ENCODE data around the gene CTCFL. TPM values are rescaled to one million over a fixed set of nuclear protein-coding genes. Genes with fewer than 3 reads are reported as not detected.

The CTCFL gene
- total and polyA plus RNA-seq, 5 experiments from 2014 or later: not detected

DNA sequence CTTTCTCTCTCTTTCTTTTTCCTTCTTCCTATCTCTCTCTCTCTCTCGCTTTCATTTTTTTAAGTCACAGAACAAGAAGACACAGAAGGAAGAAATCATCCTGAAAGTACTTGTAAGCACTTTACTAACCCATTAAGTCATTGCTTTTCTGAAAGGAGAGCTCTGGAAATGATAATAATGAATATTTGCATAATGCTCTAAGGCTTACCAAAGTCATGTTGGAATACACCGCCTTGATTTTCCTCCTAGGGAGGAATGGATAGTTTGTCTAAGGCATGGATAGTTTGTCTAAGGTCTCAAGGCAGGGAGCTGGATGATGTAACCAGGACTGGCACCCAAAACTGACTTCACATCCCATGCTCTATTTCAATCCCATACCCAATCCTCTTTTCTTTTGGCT lies 12.9 kb upstream of the CTCFL start:
- Mint-ChIP-seq H3K27me3 (peaks cover 17 to 79% (median 35%) of the 10 kb centered on the region in 5 donors), H3K4me1 (no peaks in the 10 kb centered on the region), H3K9me3 (peaks cover 0 to 11% (median 4%) of the 10 kb centered on the region in 9 donors), H3K36me3 (peaks cover 0 to 5% (median 0%) of the 10 kb centered on the region in 3 donors), H3K27ac (no peak overlapping the region), H3K4me3 (no peak overlapping the region)
- POLR2A ChIA-PET: no interaction called here
- DNase-seq (no peak), ATAC-seq (no peak)

DNA sequence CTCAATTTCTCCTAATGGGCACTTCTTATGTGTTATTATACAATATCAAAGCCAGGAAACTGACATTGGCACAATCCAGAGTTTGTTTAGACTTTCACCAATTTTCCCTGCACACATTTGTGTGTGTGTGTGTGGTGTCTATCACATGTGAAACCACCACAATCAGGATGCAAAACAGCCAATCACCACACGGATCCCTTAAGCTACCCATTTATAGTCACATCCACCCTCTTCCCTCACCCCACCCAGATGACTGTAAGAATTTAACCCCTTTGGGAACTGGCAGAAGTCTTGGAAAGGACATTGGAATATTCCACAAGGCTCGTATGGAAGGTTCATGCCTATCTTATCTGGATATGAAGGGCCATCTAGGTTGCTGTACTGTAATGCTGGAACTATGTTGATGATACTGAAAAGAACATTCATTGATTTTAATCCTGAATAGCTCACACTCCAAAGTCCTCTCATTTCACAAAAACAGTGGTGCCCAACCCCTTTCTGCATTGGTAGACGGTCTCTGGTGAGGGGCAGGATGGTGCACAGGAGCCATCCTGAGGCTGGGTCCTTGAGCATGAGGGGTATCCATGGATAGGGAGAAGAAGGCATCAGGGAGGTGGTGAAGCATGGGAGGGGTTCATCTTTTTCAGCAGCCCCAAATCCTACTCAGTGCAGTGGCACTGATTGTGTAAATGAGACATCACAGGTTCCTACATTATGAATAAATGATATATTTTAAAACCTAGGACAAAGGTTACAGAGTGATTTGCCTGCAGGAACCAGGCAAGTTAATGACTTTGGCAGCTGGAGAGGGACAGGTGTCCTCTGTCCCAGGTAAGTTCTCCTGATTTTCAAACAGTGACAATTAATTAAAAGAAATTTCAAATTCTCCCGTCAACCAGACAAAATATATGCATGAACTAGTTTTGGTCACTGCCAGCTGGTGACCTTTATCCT lies 12.1 kb upstream of the CTCFL start:
- Mint-ChIP-seq H3K4me3 (no peak overlapping the region), H3K9me3 (peaks cover 0 to 11% (median 4%) of the 10 kb centered on the region in 9 donors), H3K27ac (no peak overlapping the region), H3K4me1 (no peaks in the 10 kb centered on the region), H3K36me3 (peaks cover 0 to 5% (median 0%) of the 10 kb centered on the region in 3 donors), H3K27me3 (peaks cover 22 to 83% (median 37%) of the 10 kb centered on the region in 5 donors)
- POLR2A ChIA-PET: no interaction called here
- DNase-seq: no peak
- ATAC-seq: no peak

DNA sequence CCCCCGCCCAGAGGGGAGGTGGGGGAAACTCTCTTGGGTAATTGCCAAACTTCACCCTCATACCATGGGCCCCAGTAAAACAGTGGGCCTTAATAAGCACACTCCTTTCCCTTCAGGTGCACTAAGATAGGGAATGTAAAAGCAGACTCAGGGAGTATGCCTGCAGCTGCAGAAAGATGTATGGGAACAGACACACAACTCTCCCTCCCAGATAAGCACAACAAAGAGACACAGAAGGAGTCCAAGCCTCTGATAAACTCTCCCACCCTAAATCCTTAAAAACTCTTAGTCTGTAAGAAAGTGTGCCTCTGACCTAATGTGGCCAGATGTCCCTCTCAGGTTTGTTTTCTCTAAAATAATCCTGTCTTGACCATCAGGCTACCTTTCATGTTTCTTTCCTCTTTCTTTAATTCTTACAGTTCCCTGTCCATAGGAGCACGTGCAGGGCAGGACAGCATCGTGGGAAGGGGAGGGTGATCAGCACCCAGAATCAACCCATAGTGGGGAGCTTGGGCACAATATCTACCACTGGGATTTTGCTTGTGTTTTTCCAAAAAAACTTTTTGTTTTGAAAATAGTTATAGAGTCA lies 11.3 kb upstream of the CTCFL start:
- peaks cover 0 to 11% (median 4%) of the 10 kb centered on the region in 9 donors for H3K9me3 Mint-ChIP-seq
- no peaks in the 10 kb centered on the region for H3K4me1 Mint-ChIP-seq
- H3K4me3 Mint-ChIP-seq: no peak overlapping the region
- ATAC-seq (no peak), DNase-seq (no peak)
- H3K27ac Mint-ChIP-seq: no peak overlapping the region
- H3K27me3 Mint-ChIP-seq: peaks cover 22 to 83% (median 37%) of the 10 kb centered on the region in 5 donors
- POLR2A ChIA-PET: no interaction called here
- peaks cover 0 to 5% (median 0%) of the 10 kb centered on the region in 3 donors for H3K36me3 Mint-ChIP-seq

DNA sequence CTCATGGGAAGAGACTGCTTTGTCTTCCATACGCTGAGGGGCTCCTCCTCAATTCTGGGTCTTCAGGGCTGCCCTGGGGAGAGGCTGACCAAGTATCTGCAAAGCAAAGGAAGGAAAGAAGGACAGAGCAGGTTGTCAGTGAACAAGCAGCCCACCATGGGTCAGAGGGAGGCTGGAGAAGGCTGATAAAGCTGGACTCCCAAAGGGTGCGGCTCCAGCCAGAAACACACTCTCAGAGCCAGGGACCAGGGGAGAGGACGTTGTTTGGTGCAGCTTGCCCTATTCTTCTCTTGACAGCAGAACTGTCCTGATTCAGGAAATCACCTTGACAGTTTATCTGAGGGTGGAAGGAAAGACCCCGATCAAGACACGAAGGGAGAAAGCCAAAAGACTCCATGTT lies 10.4 kb upstream of the CTCFL start:
- Mint-ChIP-seq H3K36me3 (peaks cover 0 to 5% (median 0%) of the 10 kb centered on the region in 3 donors), H3K27ac (no peak overlapping the region), H3K9me3 (peaks cover 0 to 11% (median 4%) of the 10 kb centered on the region in 9 donors), H3K4me3 (no peak overlapping the region), H3K4me1 (no peaks in the 10 kb centered on the region), H3K27me3 (peaks cover 18 to 75% (median 32%) of the 10 kb centered on the region in 5 donors)
- no peak for ATAC-seq
- POLR2A ChIA-PET: no interaction called here
- DNase-seq: no peak

DNA sequence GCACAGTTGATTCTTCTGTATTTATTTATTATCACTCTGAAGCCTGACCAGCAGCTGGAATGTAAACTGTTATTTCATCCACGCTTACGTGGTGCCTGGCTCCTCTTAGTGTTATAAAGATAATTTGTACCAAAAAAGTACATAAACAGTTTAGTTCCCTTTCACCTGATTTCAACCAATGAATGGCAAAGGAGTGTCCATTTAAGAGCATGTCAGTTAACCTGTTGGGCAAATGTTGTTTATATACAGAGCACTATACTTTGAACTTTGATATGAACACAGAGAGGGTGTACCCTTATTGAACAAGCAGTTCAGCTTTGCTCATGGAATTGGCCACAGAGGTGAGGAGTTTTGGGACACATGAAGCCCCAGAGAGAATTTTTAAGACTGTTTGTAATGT lies 7.2 kb upstream of the CTCFL start:
- ATAC-seq (no peak), DNase-seq (no peak)
- Mint-ChIP-seq H3K9me3 (no peaks in the 10 kb centered on the region), H3K4me1 (peaks cover 0 to 2% (median 0%) of the 10 kb centered on the region in 4 donors), H3K4me3 (no peak overlapping the region), H3K27me3 (peaks cover 16 to 43% (median 18%) of the 10 kb centered on the region in 5 donors), H3K36me3 (no peaks in the 10 kb centered on the region), H3K27ac (no peak overlapping the region)
- POLR2A ChIA-PET: no interaction called here

DNA sequence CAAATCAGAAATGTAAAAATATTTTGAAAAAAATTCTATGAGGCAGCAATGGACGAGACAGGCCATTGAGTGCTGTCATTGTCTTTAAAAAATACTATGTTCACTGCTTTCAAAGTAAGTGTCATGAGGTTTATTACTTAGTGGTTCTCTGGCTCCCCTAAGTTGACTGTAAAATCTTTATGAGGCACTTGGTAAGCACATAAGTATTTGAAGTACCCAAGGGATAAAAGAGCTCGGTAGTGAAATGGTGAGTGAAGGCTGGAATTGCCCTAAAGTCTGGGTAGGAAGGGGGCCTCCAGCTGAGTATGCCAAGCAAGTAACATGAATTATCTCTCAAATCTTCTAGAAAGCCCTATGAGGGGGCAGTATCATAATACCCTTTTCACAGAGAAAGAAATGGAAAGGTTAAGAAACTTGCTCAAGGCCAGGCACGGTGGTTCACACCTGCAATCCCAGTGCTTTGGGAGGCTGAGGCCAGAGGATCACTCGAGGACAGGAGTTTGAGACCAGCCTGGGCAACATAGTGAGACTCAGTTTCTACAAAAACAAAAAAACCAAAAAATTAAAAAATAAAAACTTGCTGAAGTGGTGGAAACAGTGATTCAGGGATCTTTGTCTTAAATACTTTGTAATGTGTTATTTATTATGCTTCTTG lies 5.5 kb upstream of the CTCFL start:
- ATAC-seq (no peak), DNase-seq (no peak)
- no peak overlapping the region for H3K27ac Mint-ChIP-seq
- no peak overlapping the region for H3K4me3 Mint-ChIP-seq
- peaks cover 5 to 28% (median 17%) of the 10 kb centered on the region in 5 donors for H3K27me3 Mint-ChIP-seq
- H3K4me1 Mint-ChIP-seq: peaks cover 0 to 3% (median 0%) of the 10 kb centered on the region in 4 donors
- no peaks in the 10 kb centered on the region for H3K36me3 Mint-ChIP-seq
- POLR2A ChIA-PET: no interaction called here
- H3K9me3 Mint-ChIP-seq: no peaks in the 10 kb centered on the region

DNA sequence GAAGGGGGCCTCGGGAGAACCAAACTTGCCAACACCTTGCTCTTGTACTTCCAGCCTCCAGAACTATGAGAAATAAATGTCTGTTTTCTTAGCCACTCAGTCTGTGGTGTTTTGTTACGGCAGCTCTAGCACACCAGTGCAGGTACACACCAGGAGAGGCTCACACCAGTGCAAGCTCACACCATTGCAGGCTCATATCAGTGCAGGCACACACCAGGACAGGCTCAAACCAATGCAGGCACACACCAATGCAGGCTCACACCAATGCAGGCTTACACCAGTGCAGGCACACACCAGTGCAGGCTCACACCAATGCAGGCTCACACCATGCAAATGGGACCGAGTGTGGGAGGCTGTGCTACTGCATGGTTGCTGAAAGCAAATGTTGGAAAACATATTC lies 4.9 kb upstream of the CTCFL start:
- no peak overlapping the region for H3K27ac Mint-ChIP-seq
- DNase-seq (no peak), ATAC-seq (no peak)
- H3K4me1 Mint-ChIP-seq: peaks cover 0 to 3% (median 0%) of the 10 kb centered on the region in 4 donors
- H3K27me3 Mint-ChIP-seq: peaks cover 4 to 22% (median 14%) of the 10 kb centered on the region in 5 donors
- H3K36me3 Mint-ChIP-seq: no peaks in the 10 kb centered on the region
- POLR2A ChIA-PET: no interaction called here
- H3K4me3 Mint-ChIP-seq: no peak overlapping the region
- H3K9me3 Mint-ChIP-seq: no peaks in the 10 kb centered on the region

DNA sequence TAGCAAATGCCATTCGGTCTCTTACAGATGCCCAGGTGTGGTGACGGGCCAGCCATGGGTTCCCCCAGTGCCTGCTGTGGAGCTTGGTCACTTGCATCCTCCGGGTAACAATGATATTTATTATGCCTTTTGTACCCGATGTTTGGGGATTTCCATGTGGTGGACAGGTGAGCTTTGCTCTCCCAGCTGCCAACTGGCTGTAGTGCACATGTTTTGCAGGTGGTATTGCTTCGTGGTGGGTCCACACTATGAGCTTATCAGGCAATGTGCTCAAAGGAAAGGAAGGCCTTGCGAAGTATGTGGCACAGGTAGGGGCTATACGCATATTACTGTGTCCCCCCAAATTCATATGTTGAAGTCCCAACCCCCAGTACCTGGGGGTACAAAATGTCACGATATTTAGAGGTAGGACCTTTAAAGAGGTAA lies 4.2 kb upstream of the CTCFL start:
- peaks cover 2 to 18% (median 12%) of the 10 kb centered on the region in 5 donors for H3K27me3 Mint-ChIP-seq
- peaks cover 0 to 3% (median 0%) of the 10 kb centered on the region in 4 donors for H3K4me1 Mint-ChIP-seq
- no peak for DNase-seq
- ATAC-seq: no peak
- no peaks in the 10 kb centered on the region for H3K36me3 Mint-ChIP-seq
- no peak overlapping the region for H3K27ac Mint-ChIP-seq
- H3K9me3 Mint-ChIP-seq: no peaks in the 10 kb centered on the region
- POLR2A ChIA-PET: no interaction called here
- peak overlapping the region in 1 of 10 donors; percentile 20 for H3K4me3 Mint-ChIP-seq

DNA sequence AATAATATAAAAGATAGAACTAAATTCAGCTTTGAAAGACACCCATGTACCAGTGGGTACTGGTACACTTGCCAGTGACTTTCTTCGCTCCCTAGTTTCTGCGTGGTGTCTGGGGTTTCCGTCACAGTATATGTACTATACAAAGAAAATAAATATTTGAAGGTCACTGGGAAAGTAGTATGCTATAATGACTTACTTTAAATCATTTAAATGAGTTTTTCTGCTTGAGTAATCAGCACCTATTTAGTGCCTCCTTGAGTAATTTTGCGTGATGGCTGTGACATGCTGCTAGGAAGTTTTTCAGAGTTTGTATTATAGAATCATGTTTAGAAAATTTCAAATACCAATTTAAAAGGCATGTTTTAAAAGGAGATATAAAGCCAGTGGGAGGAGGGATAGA lies 3.2 kb upstream of the CTCFL start:
- peaks cover 0 to 3% (median 0%) of the 10 kb centered on the region in 4 donors for H3K4me1 Mint-ChIP-seq
- H3K27me3 Mint-ChIP-seq: peaks cover 2 to 8% (median 5%) of the 10 kb centered on the region in 5 donors
- no peak for ATAC-seq
- no peak for DNase-seq
- no peak overlapping the region for H3K4me3 Mint-ChIP-seq
- no peaks in the 10 kb centered on the region for H3K9me3 Mint-ChIP-seq
- no peak overlapping the region for H3K27ac Mint-ChIP-seq
- POLR2A ChIA-PET: no interaction called here
- H3K36me3 Mint-ChIP-seq: no peaks in the 10 kb centered on the region

DNA sequence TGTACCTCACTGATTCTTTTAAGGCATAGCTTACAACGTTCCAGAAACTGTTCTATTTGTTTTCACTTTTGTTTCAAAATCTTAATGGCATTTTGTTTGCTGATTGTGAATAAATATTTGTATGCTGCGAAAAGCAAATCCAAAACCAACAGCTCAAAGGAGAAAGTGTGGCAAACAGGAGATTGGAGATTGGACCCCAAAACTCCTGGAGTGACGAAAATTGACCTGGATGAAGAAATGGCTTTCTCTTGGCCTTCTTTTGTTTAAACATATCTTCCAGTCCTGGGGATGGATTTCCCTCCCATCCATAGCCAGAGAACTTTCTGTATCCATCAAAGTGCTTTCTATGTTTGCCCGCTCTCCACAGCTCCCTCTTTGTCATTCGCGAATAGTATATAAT lies 2.8 kb upstream of the CTCFL start:
- Mint-ChIP-seq H3K27ac (no peak overlapping the region), H3K9me3 (no peaks in the 10 kb centered on the region), H3K4me3 (no peak overlapping the region), H3K4me1 (peaks cover 0 to 3% (median 2%) of the 10 kb centered on the region in 4 donors), H3K36me3 (no peaks in the 10 kb centered on the region), H3K27me3 (peaks cover under 1 to 4% (median 2%) of the 10 kb centered on the region in 5 donors)
- DNase-seq: no peak
- no peak for ATAC-seq
- POLR2A ChIA-PET: no interaction called here

DNA sequence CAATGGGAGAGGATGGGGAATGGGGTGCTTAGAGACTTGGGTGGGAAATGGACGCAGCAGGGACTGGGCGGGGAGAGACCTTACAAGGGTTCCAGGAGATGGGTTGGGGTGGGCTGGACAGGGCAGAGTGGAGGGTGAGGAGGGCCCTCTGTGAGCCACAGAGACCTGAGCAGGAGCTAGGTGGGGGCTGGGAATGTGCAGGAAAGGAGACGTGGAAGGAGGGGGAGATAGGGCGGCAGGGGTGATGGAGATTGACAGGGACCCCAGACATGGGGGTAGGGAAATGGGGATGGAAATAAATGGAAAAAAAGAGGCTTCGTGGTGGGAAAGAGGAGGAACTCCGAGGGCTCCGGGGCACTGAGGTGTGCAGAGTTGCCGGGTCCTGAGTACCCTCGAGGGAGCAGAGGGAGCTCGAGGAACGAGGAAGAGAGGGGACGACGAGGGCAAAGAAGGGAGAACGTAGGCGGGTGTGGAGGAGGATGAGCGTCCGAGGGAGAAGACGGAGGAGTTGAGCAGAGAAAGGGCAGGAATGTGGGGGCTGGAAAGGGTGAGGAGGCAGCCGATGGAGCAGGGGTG lies 2.0 kb upstream of the CTCFL start:
- no peaks in the 10 kb centered on the region for H3K36me3 Mint-ChIP-seq
- no peak overlapping the region for H3K4me3 Mint-ChIP-seq
- DNase-seq (no peak), ATAC-seq (no peak)
- POLR2A ChIA-PET: no interaction called here
- peaks cover 0 to 6% (median 5%) of the 10 kb centered on the region in 4 donors for H3K4me1 Mint-ChIP-seq
- peak overlapping the region in 2 of 10 donors; percentile 10 to 57 for H3K27ac Mint-ChIP-seq
- H3K9me3 Mint-ChIP-seq: no peaks in the 10 kb centered on the region
- no peaks in the 10 kb centered on the region for H3K27me3 Mint-ChIP-seq

DNA sequence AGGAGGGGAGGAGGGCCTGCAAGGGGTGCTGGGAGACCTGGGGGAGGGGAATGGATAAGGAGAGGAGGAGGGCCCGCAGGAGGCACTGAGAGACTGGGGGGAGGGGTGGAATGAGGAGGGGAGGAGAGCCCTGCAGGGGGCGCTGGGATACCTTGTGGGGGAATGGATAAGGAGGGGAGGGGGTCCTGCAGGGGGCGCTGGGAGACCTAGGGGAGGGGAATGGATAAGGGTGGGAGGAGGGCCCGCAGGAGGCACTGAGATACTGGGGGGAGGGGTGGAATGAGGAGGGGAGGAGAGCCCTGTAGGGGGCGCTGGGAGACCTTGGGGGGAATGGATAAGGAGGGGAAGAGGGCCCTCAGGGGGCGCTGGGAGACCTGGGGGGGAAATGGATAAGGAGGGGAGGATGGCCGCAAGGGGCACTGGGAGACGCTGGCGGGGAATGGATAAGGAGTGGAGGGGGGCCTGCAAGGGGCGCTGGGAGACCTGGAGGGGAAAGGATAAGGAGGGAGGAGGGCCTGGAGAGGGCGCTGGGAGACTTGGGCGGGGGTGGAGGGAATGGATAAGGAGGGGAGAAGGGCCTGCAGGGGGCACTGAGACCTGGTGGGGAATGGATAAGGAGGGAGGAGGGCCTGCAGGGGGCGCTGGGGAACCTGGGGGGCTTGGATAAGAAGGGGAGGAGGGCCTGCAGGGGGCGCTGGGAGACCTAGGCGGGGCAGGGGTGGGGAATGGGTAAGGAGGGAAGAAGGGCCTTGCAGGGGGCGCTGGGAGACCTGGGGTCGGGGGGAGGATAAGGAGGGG lies 1.3 kb upstream of the CTCFL start:
- Mint-ChIP-seq H3K27me3 (no peaks in the 10 kb centered on the region), H3K27ac (no peak overlapping the region), H3K9me3 (no peaks in the 10 kb centered on the region), H3K36me3 (no peaks in the 10 kb centered on the region), H3K4me1 (peaks cover 0 to 6% (median 5%) of the 10 kb centered on the region in 4 donors), H3K4me3 (no peak overlapping the region)
- DNase-seq (peak in 1 of 10 donors; percentile 11), ATAC-seq (no peak)
- POLR2A ChIA-PET: no interaction called here

Data from naive thymus-derived CD8-positive, alpha-beta T cell (primary cell).